Retinal pigment epithelial cell (primary cell): ENCODE results near the gene TSC22D2.

Experiments
- DNase-seq: peaks from one replicate; pipeline ENCODE4 v3.0.0-alpha.2; 2010; ENCODE audit warnings: low read depth
- H3K4me3 ChIP-seq: 2 replicates; pipeline ENCODE4 v1.5.1; 2011; ENCODE audit warnings: mild to moderate bottlenecking, low read length, control low read depth, moderate library complexity
- TF ChIP-seq, protein P1 (sequence below): conservative IDR thresholded peaks from 2 replicates; pipeline ENCODE4 v1.5.1; 2011; ENCODE audit warnings: low read depth, low read length, control low read depth, inconsistent platforms

Gene TSC22D2

GRCh38 chr3:150388498-150389418, 19.3 kb upstream of the TSC22D2 start:
- no peak for DNase-seq
- H3K4me3 ChIP-seq, result no peak overlapping the region
- TF ChIP-seq, protein P1, sequence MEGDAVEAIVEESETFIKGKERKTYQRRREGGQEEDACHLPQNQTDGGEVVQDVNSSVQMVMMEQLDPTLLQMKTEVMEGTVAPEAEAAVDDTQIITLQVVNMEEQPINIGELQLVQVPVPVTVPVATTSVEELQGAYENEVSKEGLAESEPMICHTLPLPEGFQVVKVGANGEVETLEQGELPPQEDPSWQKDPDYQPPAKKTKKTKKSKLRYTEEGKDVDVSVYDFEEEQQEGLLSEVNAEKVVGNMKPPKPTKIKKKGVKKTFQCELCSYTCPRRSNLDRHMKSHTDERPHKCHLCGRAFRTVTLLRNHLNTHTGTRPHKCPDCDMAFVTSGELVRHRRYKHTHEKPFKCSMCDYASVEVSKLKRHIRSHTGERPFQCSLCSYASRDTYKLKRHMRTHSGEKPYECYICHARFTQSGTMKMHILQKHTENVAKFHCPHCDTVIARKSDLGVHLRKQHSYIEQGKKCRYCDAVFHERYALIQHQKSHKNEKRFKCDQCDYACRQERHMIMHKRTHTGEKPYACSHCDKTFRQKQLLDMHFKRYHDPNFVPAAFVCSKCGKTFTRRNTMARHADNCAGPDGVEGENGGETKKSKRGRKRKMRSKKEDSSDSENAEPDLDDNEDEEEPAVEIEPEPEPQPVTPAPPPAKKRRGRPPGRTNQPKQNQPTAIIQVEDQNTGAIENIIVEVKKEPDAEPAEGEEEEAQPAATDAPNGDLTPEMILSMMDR, result no peak

DNA sequence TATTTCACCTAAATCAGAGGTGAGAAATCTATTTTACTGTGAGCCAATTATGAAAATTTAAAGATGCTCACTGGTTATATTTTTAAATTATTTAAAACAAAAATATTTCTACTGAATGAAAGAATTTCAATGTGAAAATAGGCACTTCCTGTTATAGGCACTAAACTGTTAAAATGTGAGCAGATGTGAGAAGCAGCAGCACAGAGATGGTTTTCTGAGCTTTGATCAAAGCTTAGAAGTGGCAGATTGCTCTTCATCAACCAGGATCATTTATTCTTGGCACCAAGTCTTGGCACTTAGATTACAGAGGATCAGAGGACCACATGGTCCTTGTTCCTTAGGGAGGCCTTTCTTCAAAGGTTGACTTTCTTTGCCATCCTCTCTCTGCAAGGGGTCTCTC, 18.0 kb upstream of the TSC22D2 start:
- H3K4me3 ChIP-seq, result no peak overlapping the region
- no peak for DNase-seq
- TF ChIP-seq, protein P1, result no peak

GRCh38 chr3:150391161-150391560, 16.9 kb upstream of the TSC22D2 start:
- TF ChIP-seq, protein P1, result no peak
- no peak for DNase-seq
- H3K4me3 ChIP-seq, result no peak overlapping the region

- H3K4me3 ChIP-seq, result no peak overlapping the region
Observed at GRCh38 chr3:150393745-150394144, 14.4 kb upstream of the TSC22D2 start.

DNA sequence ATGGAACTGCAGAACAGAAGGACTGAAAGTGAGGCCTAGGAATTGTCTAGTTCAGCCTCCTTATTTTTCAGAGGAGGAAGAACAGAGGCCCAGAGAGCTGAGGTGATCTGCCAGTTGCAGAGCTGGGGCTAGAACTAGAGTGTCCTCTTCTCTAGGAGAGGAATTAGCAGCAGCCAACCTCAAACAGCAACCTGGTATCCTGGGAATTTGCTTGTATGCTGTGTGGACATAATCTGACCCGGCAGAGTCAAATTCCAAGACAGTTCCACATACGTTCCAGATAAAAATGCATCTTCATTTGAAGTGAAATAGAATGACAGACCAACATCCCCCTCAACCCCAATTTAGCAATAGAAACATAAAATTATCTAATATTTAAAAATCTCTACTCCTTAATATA, 13.5 kb upstream of the TSC22D2 start:
- TF ChIP-seq, protein P1, result no peak
- H3K4me3 ChIP-seq, result no peak overlapping the region
- DNase-seq, result no peak

More at GRCh38 chr3:150393745-150394144, 14.4 kb upstream of the TSC22D2 start:
- no peak for DNase-seq
- TF ChIP-seq, protein P1, result no peak

DNA sequence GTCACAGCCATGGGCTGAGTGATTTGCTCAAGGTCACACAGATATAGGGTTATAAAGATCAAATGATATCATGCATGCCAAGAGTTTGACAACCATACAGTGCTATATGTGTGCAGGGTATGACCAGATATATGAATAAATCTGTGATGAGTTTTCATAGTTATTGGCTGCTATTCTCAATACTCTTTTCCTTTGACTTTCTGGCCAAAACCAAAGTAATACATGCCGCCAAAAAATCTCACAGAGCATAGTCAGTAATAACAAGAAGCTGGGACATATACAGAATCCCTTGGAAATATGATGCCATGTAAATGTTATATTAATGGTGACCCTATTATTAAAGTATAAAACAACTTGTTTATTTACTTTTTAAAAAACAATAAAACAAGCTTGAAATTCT, 11.6 kb upstream of the TSC22D2 start:
- no peak overlapping the region for H3K4me3 ChIP-seq
- DNase-seq, result no peak
- TF ChIP-seq, protein P1, result no peak
